NCI-H748 treated with DMSO at 0.1 percent for 48 hours (cell line): ENCODE data around the gene IMMP1L.
A peak's percentile ranks its signal among the peaks of the same experiment; 100 is the strongest.

Source experiments
- DNase-seq: peaks from one replicate; lab custom pipeline; 2025; lab: John Stamatoyannopoulos, UW

IMMP1L gene

GRCh38 chr11:31474083-31474482 lies 35.3 kb downstream of the IMMP1L start:
- DNase-seq, result no peak

GRCh38 chr11:31464436-31464835 lies 45.0 kb downstream of the IMMP1L start:
- no peak for DNase-seq

GRCh38 chr11:31455177-31455576 lies 54.2 kb downstream of the IMMP1L start:
- no peak for DNase-seq

- DNase-seq, result no peak
Observed at GRCh38 chr11:31450841-31451240, 58.6 kb downstream of the IMMP1L start.

GRCh38 chr11:31449040-31449439 lies 60.4 kb downstream of the IMMP1L start:
- peak; percentile 46 for DNase-seq

- no peak for DNase-seq
Observed at GRCh38 chr11:31445621-31446020, 63.8 kb downstream of the IMMP1L start.

GRCh38 chr11:31443802-31444201 lies 65.6 kb downstream of the IMMP1L start:
- peak; percentile 63 for DNase-seq

- peak; percentile 95 for DNase-seq
Observed at GRCh38 chr11:31442086-31442485, 67.3 kb downstream of the IMMP1L start.

GRCh38 chr11:31441296-31441695 lies 68.1 kb downstream of the IMMP1L start:
- no peak for DNase-seq

- no peak for DNase-seq
Observed at GRCh38 chr11:31437742-31438435, 71.5 kb downstream of the IMMP1L start.

- no peak for DNase-seq
Observed at GRCh38 chr11:31433851-31434250, 75.6 kb downstream of the IMMP1L start.

GRCh38 chr11:31424652-31425051 lies 84.8 kb downstream of the IMMP1L start:
- no peak for DNase-seq

- peak; percentile 89 for DNase-seq
Observed at GRCh38 chr11:31422703-31423102, 86.7 kb downstream of the IMMP1L start.

GRCh38 chr11:31421820-31422219 lies 87.6 kb downstream of the IMMP1L start:
- DNase-seq, result no peak

- DNase-seq, result no peak
Observed at GRCh38 chr11:31419669-31420068, 89.8 kb downstream of the IMMP1L start.

- DNase-seq, result no peak
Observed at GRCh38 chr11:31419138-31419537, 90.3 kb downstream of the IMMP1L start.

GRCh38 chr11:31417816-31418215 lies 91.6 kb downstream of the IMMP1L start:
- no peak for DNase-seq

- peak; percentile 51 for DNase-seq
Observed at GRCh38 chr11:31417357-31417756, 92.1 kb downstream of the IMMP1L start.

- no peak for DNase-seq
Observed at GRCh38 chr11:31415435-31415834, 94.0 kb downstream of the IMMP1L start.

GRCh38 chr11:31414338-31414737 lies 95.1 kb downstream of the IMMP1L start:
- DNase-seq, result no peak

GRCh38 chr11:31412946-31413345 lies 96.5 kb downstream of the IMMP1L start:
- DNase-seq, result no peak

GRCh38 chr11:31408201-31408600 lies 101.2 kb downstream of the IMMP1L start:
- no peak for DNase-seq

GRCh38 chr11:31404614-31405013 lies 104.8 kb downstream of the IMMP1L start:
- DNase-seq, result no peak

- DNase-seq, result peak; percentile 14
Observed at GRCh38 chr11:31397239-31397834, 112.1 kb downstream of the IMMP1L start.
